GM06990 (cell line): Measurements from ENCODE around the gene DNAAF5.

Source experiments
- DNase-seq: peaks from one replicate; pipeline ENCODE4 v3.0.0-alpha.2; 2011; ENCODE audit not compliant: insufficient read length; ENCODE audit errors: extremely low read depth
- H3K27me3 ChIP-seq: replicated peaks from 2 replicates; pipeline ENCODE4 v1.6.0; 2011; ENCODE audit warnings: low read length; ENCODE audit not compliant: control insufficient read depth, insufficient read depth
- H3K36me3 ChIP-seq: 2 replicates; pipeline ENCODE4 v1.5.1; 2011; ENCODE audit warnings: low read length; ENCODE audit not compliant: control insufficient read depth, insufficient read depth
- H3K4me3 ChIP-seq: replicated peaks from 2 replicates; pipeline ENCODE4 v1.5.1; 2011; ENCODE audit warnings: low read depth, mild to moderate bottlenecking, control low read depth, low read length
- CTCF ChIP-seq: IDR thresholded peaks from 2 replicates; pipeline ENCODE4 v1.5.1; 2011; ENCODE audit warnings: low read length, control low read depth, mild to moderate bottlenecking, inconsistent platforms; ENCODE audit not compliant: insufficient read depth, poor library complexity, severe bottlenecking

Gene DNAAF5

DNA sequence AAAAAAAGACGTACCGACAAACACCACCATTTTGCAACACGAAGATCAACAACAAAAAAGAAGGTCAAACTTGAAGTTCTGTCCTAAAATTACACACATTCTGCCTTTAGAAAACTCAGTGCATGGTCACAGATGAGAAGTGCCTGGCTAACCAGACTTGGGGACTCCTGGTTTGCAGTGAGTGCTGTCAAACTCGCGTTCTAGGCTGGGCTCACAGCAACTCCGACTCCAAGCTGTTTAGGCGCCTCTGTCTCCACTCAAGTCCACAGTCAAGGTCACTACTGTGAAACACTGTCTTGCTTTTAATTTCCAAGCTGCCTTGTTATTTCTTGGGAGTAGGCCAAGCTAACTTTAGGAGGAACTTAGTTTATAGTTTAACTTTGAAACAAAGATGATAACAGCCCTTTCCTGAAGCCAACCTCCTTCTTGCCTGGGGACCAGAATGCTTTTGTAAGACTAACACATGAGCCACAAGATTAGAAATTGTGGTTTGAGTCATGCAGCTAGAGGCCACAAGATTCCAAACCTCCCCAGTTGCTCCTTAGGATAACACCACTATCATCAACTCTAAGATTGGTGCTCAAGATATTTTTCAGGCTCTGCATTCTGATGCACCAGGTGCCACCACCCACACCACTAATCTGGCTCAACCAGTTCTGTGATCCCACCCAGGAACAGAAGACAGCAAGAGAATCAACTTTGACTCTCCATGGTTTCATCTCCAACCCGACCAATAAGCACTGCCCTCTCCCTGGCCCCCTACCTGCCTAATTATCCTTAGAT is 1.1 kb upstream of the DNAAF5 start:
- no peak for DNase-seq
- TF ChIP-seq CTCF, result no peak
- H3K27me3 ChIP-seq, result no peaks in the 10 kb centered on the region
- H3K4me3 ChIP-seq, result peak overlapping the region; percentile 80
- peaks cover 10% of the 10 kb centered on the region for H3K36me3 ChIP-seq

DNA sequence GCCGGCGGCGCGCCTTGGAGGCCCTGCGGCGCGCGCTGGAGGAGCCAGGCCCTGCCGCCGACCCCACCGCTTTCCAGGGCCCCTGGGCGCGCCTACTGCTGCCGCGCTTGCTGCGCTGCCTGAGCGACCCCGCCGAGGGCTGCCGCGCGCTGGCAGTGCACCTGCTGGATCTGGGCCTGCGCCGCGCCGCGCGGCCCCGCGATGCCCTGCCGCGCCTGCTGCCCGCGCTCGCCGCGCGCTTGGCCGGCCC is 280 bp downstream of the DNAAF5 start:
- Histone ChIP-seq H3K36me3 (peaks cover 12% of the 10 kb centered on the region), H3K27me3 (no peaks in the 10 kb centered on the region), H3K4me3 (peak overlapping the region; percentile 80)
- no peak for DNase-seq
- no peak for TF ChIP-seq CTCF

DNA sequence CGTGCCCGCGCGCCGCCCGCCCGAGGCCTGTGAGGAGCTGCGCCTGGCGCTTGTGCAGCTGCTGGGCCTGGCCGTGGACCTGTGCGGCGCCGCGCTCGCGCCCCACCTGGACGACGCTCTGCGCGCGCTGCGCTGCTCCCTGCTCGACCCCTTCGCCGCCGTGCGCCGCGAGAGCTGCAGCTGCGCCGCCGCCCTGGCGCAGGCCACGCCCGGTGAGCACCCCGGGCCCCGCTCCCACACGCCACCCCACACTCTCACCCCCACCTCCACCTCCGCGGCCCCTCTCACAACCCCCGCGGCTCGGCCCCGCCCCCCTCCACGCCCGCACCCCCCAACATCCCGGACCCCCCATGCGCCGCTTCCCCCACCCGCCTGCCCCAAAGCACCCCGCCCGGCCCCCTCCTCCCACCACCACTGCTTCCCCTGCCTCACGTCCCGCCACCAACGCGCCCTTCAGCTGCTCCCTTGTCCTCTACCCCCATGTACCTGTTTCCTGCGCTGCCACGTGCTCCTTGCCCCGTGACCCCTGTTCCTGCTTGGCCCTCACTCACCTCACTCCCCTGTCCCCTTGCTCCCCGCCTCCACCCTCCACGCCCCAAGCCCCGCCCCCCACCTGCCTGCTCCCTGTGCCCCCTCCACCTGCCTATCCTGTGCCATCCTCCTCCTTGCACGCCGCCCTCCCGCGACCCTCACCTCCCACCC is 756 bp downstream of the DNAAF5 start, which contains the start of gene PRKAR1B:
TSS of gene PRKAR1B (minus strand) at position 178 of the 702 bp plus-strand sequence. CDS start 15,776 bp downstream, outside the sequence.
- no peak for TF ChIP-seq CTCF
- peak; percentile 80 for DNase-seq
- peaks cover 16% of the 10 kb centered on the region for H3K36me3 ChIP-seq
- no peaks in the 10 kb centered on the region for H3K27me3 ChIP-seq
- H3K4me3 ChIP-seq, result peak within 1 kb of the TSS; percentile 80

DNA sequence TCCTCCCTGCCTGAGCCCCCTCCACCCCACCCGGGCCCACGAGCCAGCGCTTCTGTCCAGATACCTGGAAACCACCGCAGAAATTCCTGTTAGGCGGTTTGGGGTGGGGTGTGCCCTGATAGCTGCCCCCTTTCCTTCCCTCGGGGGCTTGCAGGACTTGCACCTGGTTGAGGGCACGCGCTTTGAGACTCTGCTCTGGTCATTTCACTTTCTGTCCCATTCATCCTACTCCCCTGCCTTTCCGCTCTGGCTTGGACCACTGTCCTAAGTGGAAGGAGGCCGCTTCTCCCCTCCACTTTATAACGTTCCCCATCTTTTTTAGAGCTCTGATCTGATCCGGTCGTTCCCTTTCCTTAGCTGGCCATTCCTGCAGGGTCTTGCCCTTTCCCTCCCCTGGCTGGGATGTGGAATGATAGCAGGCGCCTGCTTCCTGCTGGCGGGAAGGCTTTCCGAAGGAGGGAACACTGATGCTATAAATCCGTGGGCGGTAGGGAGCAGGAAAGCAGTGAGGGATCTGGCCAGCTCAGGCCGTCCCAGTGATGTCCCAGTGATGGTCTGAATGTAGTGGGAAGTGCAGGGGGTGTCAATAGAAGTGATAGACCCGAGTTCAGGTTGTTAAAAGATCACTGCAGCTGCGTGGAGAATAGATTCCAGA is 1.4 kb downstream of the DNAAF5 start:
- Histone ChIP-seq H3K27me3 (no peaks in the 10 kb centered on the region), H3K36me3 (peaks cover 15% of the 10 kb centered on the region), H3K4me3 (peak overlapping the region; percentile 80)
- DNase-seq, result no peak
- no peak for TF ChIP-seq CTCF

DNA sequence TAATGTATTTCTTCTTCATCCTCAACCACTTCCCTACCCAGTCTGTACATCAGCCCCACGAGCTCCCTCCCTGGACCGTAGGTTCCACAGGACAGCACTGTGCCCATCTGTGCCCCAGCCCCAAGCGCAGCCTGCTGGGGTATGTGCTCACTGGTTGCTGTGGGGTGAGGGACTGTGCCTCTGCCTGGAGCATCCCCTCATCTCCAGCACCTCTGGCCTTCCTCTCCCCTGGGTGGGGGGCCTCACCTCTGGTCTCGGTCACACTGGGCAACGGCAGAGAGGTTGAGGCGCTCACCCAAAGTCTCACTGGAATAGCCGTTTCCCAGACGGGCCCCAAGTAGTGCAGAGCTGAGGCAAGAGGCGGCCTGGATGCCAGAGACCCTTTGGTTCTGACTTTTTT is 2.1 kb downstream of the DNAAF5 start:
- no peak for TF ChIP-seq CTCF
- no peak overlapping the region for H3K4me3 ChIP-seq
- H3K36me3 ChIP-seq, result peaks cover 13% of the 10 kb centered on the region

More for the DNA sequence above, 2.1 kb downstream of the DNAAF5 start:
- no peaks in the 10 kb centered on the region for H3K27me3 ChIP-seq
- no peak for DNase-seq
